ENCODE measurements around the gene SPACA4. TPM values are rescaled to one million over a fixed set of nuclear protein-coding genes. Genes with fewer than 3 reads are reported as not detected.
"Not testable (repeated sequence)": the region's sequence is repeated elsewhere in the genome, so short reads cannot be mapped to it uniquely, and the experiment has no call there.

The SPACA4 gene
- total RNA-seq, 1 experiment from 2014 or later, result not detected

DNA sequence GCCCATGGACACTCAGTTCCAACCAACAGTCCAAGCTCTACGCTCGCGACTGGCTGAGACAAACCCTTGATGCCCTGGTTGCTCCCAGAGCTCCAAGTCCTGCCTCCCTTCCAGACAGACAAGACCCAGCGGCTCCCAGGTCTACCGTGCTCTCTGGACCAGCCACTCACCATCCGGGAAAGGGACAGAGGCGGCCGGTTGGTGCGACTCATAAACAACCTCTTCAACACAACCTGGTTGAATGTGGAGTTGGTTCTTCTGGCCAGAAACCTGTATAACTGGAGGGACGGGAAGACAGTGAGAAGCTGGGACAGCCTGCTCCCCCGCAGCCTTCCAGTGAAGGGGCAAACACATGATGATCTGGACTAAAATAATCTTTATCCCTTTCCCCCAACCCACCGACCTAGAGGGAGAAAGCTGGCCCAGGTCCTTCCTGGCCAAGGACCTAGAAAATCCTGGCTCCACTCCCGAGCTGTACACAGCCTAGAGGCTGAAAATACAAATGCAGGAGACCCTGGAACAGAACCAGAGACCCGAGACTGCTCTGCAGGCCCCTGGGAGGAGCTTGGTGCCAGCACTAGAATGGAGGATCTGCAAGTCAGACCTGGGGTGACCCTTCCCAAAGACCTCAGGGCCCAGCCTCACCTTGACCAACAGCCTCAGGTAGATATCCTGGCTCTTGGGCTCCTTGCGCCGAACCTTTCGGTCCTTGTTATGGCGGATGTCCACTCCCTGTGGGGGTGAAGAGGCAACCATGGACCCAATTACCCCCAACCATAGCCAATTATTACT lies 10.8 kb downstream of the SPACA4 start:
- DNase-seq (ENCODE audit: extremely low read depth, low read depth), result no peak

GRCh38 chr19:48618278-48618915 lies 11.9 kb downstream of the SPACA4 start:
- no peak for DNase-seq (ENCODE audit: extremely low read depth, low read depth)

DNA sequence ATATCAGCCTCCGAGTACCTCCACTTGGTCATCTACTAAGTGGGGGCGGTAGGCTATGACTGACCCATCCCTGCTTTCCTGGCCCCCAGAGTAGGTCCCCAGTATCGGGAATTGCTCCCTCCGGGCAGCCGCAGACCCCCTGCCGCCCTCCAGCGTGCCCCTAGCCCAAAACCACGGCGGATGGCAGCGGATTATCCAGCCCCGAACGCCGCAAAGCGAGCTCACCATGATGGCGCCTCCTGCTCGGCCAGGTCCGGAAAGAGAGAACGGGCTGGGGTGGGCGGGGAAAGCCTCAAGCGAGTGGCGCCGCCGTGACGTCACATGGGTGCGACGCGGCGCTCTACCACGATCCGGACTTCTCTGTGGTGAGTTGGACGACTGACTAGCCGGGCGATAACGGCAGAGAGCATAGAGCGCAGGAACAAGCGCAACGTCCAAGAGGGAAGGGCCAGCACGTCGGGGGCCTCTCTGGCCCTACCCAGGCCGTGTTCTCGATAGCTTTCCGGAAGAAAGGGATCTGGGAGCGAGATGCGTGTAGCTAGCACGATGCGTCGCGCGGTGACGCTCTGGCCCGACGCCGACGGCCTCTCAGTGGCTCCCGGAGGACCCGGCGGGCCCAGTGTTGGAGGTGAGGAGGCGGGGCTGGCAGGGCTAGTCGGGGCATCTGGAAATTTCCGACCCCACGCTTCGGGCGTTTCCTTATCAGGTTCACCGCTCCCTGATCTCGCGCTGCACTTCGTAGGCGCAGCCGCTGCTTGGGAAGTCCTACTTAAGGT lies 12.6 kb downstream of the SPACA4 start, which contains the start of the genes RPL18 and SPHK2:
TSS of gene RPL18 (minus strand) at position 263 of the 776 bp plus-strand sequence. CDS start at position 228, 35 bp downstream.
TSS of gene SPHK2 (plus strand) at position 591 of the 776 bp plus-strand sequence. CDS start 1,009 bp downstream, outside the sequence.
- DNase-seq (ENCODE audit: extremely low read depth, low read depth), result peak; percentile 98

GRCh38 chr19:48619692-48620585 lies 13.4 kb downstream of the SPACA4 start:
- DNase-seq (ENCODE audit: extremely low read depth, low read depth), result no peak

GRCh38 chr19:48623556-48624066 lies 17.1 kb downstream of the SPACA4 start:
- no peak for DNase-seq (ENCODE audit: extremely low read depth, low read depth)

- DNase-seq (ENCODE audit: extremely low read depth, low read depth), result peak; percentile 72
Observed at GRCh38 chr19:48624067-48624594, 17.6 kb downstream of the SPACA4 start.

DNA sequence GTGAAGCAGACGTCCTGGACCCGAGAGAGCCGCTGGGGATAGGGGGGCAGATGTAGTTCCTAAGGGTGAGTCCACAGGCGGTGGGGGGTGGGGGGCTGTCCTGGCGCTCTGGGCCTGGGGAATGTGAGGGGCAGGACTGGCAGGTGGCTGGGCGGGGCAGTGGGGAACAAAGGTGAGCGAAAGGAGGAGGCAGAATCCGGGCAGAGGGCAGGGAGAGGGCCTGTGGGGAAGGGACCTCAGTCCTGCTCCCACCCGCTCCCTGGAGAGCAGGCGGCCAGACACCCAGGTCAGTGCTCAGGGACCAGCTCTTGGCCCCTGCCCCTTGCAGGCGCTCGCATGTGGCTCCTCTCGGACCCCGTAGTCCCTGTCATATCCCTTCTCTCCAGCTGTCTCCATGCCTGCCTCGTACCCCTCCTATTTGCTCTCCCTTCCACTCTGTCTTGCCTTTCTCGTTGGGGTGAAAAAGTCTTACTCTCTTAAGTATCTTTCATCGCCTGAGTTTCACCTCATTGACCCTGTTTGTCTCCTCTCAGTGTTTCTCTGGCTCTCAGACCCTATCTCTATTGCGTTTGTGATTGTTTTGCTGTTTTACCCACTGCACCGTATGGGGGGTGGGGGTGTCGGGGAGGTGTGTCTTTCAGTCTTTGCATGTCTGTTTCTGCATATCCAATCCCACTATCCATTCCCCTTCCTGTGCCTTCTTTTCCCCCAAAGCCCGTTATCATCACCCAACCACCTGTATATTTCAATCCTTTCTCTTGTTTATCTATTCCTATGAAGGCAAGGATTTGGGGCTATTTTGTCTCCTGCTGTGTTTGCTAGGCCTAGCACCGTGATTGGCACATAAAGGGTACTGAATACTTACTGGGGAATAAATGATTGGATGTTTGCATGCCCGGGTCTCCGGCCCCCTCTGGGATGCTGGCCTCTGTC lies 18.5 kb downstream of the SPACA4 start:
- no peak for DNase-seq (ENCODE audit: extremely low read depth, low read depth)

DNA sequence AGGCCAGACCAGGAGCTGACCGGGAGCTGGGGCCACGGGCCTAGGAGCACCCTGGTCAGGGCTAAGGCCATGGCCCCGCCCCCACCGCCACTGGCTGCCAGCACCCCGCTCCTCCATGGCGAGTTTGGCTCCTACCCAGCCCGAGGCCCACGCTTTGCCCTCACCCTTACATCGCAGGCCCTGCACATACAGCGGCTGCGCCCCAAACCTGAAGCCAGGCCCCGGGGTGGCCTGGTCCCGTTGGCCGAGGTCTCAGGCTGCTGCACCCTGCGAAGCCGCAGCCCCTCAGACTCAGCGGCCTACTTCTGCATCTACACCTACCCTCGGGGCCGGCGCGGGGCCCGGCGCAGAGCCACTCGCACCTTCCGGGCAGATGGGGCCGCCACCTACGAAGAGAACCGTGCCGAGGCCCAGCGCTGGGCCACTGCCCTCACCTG lies 19.4 kb downstream of the SPACA4 start:
- no peak for DNase-seq (ENCODE audit: extremely low read depth, low read depth)

- no peak for DNase-seq (ENCODE audit: extremely low read depth, low read depth)
Observed at GRCh38 chr19:48627201-48627864, 20.8 kb downstream of the SPACA4 start.

DNA sequence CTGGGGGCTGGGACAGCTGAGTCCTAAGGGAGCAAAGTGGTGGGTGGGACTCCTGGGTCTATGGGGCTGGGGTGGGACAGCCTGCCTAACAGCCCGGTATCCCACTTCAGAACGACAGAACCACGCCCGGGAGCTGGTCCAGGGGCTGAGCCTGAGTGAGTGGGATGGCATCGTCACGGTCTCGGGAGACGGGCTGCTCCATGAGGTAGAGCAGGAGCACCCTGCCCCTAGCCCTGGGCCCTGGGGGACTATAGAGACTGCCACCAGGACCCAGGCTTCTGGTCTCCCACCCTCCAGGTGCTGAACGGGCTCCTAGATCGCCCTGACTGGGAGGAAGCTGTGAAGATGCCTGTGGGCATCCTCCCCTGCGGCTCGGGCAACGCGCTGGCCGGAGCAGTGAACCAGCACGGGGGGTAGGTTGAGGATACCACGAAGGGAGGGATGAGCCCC lies 21.3 kb downstream of the SPACA4 start:
- no peak for DNase-seq (ENCODE audit: extremely low read depth, low read depth)

DNA sequence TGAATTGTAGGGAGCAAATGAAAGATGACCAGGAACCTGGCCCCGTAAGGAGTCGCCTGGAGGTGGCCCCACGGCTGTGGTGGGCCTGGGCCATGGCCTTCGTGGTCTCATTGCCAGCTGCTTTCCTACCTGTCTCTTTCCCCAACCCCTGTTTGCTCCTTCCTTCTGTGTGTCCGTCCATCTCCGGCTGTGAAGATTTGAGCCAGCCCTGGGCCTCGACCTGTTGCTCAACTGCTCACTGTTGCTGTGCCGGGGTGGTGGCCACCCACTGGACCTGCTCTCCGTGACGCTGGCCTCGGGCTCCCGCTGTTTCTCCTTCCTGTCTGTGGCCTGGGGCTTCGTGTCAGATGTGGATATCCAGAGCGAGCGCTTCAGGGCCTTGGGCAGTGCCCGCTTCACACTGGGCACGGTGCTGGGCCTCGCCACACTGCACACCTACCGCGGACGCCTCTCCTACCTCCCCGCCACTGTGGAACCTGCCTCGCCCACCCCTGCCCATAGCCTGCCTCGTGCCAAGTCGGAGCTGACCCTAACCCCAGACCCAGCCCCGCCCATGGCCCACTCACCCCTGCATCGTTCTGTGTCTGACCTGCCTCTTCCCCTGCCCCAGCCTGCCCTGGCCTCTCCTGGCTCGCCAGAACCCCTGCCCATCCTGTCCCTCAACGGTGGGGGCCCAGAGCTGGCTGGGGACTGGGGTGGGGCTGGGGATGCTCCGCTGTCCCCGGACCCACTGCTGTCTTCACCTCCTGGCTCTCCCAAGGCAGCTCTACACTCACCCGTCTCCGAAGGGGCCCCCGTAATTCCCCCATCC lies 22.1 kb downstream of the SPACA4 start:
- DNase-seq (ENCODE audit: extremely low read depth, low read depth), result no peak

DNA sequence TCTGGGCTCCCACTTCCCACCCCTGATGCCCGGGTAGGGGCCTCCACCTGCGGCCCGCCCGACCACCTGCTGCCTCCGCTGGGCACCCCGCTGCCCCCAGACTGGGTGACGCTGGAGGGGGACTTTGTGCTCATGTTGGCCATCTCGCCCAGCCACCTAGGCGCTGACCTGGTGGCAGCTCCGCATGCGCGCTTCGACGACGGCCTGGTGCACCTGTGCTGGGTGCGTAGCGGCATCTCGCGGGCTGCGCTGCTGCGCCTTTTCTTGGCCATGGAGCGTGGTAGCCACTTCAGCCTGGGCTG lies 22.7 kb downstream of the SPACA4 start:
- no peak for DNase-seq (ENCODE audit: extremely low read depth, low read depth)

GRCh38 chr19:48629599-48630295 lies 23.2 kb downstream of the SPACA4 start:
- DNase-seq (ENCODE audit: extremely low read depth, low read depth), result no peak

DNA sequence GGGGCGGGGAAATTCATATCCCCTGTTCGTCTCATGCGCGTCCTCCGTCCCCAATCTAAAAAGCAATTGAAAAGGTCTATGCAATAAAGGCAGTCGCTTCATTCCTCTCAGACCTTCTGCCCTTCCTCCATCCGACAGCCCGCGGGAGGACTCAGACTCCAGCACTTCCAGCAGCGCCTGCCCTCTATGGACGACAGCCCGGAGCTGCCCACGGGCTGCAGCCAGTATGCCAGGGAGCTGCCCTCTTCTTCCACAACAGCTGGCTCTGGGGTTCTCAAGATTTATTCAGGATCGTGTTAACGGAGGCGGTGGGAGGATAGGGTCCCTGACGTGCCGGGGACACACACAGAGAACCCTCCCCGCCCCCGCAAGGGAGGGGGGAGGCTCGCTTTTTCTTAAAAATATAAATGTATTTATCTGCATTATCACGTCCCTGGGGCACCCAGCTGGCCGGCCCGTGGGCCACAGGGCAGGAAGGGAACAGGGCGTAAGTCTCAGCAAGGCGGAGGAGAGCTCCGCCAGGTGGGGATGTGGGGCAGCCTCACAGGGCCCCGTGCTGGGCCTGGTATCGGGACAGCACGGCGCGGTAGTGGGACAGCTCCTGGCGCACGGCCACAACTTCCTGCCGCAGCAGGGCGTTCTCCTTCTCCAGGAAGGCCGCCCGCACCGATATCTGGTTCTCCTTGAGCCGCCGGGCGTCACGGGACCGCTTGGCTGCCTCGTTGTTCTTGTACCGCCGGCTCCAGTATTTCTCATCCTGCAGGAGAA lies 23.9 kb downstream of the SPACA4 start:
- DNase-seq (ENCODE audit: extremely low read depth, low read depth), result no peak

GRCh38 chr19:48631225-48631624 lies 24.7 kb downstream of the SPACA4 start:
- no peak for DNase-seq (ENCODE audit: extremely low read depth, low read depth)

DNA sequence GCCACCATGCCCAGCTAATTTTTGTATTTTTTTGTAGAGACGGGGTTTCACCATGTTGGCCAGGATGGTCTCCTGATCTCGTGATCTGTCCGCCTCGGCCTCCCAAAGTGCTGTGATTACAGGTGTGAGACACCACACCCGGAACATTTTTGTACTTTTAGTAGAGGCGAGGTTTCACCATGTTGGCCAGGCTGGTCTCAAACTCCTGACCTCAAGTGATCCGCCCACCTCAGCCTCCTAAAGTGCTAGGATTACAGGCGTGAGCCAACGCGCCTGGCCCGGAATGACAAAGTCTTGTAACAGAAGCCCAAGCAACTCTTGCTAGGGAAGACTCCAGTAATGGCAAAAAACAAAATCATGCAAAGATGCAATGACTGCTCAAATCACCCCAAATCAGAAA lies 25.7 kb downstream of the SPACA4 start:
- DNase-seq (ENCODE audit: extremely low read depth, low read depth), result not testable (repeated sequence)

Data from NCI-H460 (cell line).